Activated T-cell treated with anti-CD3 and anti-CD28 coated beads for 1 hour (primary cell): ENCODE data around the gene PLCXD3.

ENCODE experiments used
- DNase-seq: peaks from one replicate; pipeline ENCODE4 v3.0.0-alpha.2; 2020; ENCODE audit warnings: low read depth

Gene PLCXD3

GRCh38 chr5:41413074-41413473 lies 97.3 kb downstream of the PLCXD3 start:
- no peak for DNase-seq

GRCh38 chr5:41412496-41412895 lies 97.9 kb downstream of the PLCXD3 start:
- no peak for DNase-seq

DNA sequence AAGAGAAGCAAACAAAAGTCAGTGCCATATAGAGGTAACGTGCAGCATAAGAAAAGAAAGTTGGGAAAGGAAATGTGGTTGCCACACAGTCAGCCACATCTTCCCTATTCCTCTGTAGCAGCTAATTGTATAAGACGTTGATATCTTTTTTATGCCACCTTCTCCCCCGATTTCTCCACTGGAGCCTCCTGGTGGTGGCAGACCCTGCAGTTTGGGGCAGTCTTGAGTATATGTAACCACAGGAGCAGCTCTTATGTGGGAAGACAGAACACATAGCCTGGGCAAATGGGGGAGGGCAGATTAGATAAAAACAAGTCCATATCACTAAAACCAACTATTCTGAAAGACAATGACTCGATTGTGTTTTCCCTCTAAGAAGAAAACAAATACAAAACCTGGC lies 99.7 kb downstream of the PLCXD3 start:
- DNase-seq, result no peak

DNA sequence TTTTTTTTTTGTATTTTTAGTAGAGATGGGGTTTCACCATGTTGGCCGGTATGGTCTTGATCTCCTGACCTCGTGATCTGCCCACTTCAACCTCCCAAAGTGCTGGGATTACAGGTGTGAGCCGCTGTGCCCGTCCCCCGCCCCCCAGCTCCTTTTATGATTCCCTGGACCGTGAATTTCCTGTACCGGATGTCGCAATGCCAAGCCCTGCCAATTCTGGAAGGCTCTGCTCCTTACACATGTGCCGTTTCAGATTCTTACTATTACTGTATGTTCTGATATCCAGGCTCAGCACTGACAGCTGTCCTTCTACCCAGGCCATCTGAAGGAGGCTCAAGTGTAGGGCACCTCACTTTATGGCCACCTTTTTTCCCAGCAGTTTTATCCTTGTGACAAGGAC lies 100.1 kb downstream of the PLCXD3 start:
- DNase-seq, result no peak

DNA sequence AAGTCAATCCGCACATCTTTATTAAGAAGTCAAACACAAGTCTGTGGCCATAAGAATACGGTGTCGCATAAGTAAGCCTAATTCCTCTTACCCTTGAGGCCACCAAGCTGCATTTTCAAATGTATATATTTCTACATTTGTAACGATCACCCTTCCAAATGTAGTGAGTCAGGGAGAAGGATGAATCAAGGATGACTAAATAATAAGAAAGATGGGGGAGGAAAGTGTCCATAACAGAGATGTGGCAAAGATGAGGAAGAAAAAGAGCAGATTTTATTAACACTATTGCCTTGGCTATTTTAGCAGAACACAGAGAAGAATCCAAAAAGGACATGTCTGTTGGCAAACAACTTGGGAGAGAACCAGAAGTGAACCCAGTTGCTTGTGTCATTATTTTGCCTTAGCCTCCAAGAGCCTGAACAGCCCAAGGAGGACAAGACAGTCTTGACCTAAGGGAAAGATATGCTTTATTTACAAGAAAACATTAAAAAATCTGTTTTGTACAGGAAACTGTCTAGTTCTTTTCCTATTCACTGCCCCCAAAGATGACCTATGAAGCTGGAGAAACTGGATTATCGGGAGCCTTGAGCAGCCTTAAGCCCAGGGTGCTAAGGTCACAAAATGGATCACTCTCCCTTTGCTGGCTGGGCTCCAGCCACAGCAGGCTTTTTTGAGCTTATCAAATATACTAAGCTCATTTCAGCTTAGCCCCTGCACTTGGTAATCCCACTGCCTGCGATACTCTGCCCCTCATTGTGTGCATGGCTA lies 101.5 kb downstream of the PLCXD3 start:
- DNase-seq, result no peak

DNA sequence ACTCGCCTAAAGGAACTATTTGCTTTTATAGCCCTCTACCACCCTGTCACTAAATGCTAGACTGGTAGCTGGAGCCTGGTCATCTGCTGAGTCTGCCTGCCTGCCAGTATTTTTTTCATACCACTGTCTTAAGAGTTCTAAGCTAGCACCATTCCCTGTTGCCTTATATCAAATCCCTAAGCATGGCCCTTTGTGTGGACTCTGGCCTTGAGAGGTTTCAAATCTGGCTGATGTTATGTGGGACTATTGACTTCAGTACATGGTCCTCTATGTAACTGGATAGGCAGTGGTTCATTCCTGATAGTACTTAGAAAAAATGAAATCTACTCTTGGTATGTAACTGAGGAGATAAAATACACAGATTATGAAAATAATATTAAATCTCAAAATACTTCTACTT lies 103.5 kb downstream of the PLCXD3 start:
- no peak for DNase-seq

GRCh38 chr5:41406424-41406823 lies 104.0 kb downstream of the PLCXD3 start:
- DNase-seq, result no peak

DNA sequence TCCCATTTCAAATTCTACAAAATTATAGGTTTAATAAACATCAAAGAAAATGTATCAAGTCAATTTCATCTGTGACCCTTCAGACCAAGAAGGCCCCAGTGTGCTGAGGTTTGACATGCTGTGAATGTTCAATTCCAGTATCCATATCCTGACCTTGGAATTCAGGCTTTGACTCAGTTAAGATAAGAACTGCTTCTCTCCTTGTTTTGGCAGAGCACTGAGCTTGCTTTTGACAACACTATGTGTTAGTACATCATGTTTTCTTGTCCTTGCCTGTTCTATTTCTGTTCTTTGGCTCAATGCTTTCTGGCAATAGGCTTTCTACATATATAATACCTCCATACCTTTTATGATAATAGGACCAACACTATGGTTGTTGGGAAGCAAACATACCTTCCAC lies 105.6 kb downstream of the PLCXD3 start:
- DNase-seq, result no peak

DNA sequence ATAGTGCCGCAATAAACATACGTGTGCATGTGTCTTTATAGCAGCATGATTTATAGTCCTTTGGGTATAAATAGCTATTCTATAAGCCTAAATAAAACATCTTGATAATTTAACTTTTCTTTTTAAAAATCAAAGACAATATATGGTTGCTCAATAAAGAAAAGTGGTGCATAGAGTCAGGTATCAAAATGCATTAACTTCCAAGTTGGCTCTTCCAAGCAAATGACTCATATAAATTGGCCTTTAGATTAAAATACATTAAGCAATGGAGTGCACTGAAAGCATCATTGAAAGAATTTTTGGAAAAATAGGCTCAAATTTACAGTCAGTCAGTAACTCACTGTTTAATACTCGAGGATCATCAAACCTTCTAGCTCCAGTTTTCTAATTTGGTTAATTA lies 106.6 kb downstream of the PLCXD3 start:
- no peak for DNase-seq

DNA sequence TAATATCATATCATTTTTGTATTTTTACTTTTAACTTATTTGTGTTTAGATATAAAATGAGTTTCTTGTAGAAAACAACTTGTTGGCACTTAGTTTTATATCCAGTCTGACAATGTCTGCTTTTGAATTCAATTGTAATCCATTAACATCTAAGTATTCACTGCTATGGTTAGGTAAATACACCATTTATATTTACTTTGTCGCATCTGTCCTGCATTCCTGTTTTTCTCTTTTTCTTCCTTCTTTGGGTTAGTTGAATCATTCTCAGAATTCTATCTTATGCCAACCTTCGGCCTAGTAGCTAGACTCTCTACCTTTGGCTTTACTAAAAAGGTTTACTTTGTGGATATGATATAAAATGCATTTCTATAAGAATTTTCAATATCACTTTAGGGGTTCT lies 107.6 kb downstream of the PLCXD3 start:
- no peak for DNase-seq

DNA sequence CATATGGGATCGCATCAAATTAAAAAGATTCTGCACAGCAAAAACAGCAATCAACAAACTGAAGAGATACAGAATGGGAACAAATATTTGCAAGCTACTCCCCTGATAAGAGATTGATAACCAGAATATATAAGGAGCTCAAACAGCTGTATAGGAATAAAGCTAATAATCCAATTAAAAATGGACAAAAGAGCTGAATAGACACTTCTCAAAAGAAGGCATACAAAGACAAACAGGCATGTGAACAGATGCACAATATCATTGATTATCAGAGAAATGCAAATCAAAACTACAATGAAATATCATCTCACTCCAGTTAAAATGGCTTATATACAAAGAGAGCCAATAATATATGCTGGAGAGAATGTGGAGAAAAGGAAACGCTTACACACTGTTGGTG lies 110.6 kb downstream of the PLCXD3 start:
- no peak for DNase-seq

GRCh38 chr5:41392016-41392415 lies 118.4 kb downstream of the PLCXD3 start:
- no peak for DNase-seq

- no peak for DNase-seq
Measured at GRCh38 chr5:41374631-41375030, 135.8 kb downstream of the PLCXD3 start.

- no peak for DNase-seq
Measured at GRCh38 chr5:41373230-41373629, 137.2 kb downstream of the PLCXD3 start.

- DNase-seq, result no peak
Measured at GRCh38 chr5:41371738-41372137, 138.7 kb downstream of the PLCXD3 start.

DNA sequence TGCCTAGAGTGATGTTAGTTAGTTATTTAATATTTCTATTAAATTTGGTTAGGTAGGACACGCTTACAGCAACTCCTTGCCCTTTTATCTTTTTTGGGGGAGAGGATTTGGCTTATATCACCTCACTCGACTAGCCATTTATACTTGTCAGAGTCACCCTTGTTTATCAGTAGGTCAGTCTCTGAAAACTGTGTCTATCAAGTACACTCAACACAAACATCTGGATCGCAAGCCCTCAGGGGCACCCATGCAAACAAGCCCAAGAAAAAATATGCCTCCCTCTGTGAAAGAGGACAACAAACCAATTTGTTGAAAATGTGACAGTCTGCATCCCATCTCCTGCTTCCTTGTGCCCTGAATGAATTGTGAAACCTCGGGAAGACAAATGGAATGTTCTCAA lies 139.9 kb downstream of the PLCXD3 start:
- DNase-seq, result no peak

GRCh38 chr5:41369799-41370198 lies 140.6 kb downstream of the PLCXD3 start:
- no peak for DNase-seq

DNA sequence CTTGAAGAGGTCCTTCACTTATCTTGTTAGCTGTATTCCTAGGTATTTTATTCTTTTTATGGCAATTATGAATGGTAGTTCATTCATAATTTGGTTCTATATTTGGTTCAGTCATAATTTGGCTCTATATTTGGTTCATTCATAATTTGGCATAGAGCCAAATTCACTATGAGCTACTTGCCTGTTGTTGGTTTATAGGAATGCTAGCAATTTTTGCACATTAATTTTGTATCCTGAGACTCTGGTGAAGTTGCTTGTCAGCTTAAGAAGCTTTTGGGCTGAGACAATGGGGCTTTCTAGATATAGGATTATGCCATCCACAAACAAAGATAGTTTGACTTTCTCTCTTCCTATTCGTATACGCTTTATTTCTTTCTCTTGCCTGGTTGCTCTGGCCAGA lies 142.2 kb downstream of the PLCXD3 start:
- no peak for DNase-seq

GRCh38 chr5:41365369-41365768 lies 145.0 kb downstream of the PLCXD3 start:
- DNase-seq, result no peak

- DNase-seq, result no peak
Measured at GRCh38 chr5:41364346-41364745, 146.1 kb downstream of the PLCXD3 start.

GRCh38 chr5:41363343-41363986 lies 146.9 kb downstream of the PLCXD3 start:
- DNase-seq, result no peak

GRCh38 chr5:41356786-41357185 lies 153.6 kb downstream of the PLCXD3 start:
- DNase-seq, result no peak

GRCh38 chr5:41349846-41350245 lies 160.6 kb downstream of the PLCXD3 start:
- no peak for DNase-seq

DNA sequence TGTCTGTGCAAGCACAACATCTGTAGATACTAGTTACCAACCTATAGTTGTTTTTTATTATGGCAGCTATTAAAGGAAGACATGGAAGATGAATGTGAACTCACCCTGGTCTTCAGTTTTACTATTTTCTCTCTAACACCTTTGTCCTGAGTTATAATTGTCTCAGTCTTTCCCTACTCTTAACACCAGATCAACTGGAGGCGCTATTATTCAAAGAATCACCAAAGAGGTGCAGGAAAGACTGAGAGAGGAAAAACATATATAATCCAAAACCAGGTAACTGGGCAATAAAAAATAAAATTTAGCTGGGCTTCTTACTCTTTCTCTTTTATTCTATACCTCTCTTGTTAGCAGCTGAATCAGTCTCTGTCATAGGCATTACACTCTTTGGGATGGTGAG lies 162.8 kb downstream of the PLCXD3 start:
- no peak for DNase-seq
